Femur (tissue), 1 donor: ENCODE data around the gene B2M.
"Not testable (repeated sequence)": the region's sequence is repeated elsewhere in the genome, so short reads cannot be mapped to it uniquely, and the experiment has no call there.

Experiments
- DNase-seq: peaks from one replicate; pipeline ENCODE4 v3.0.0-alpha.2; 2017

The B2M gene

GRCh38 chr15:44726568-44727484 lies 15.5 kb downstream of the B2M start:
- peak; percentile 39 for DNase-seq

GRCh38 chr15:44727485-44728231 lies 16.3 kb downstream of the B2M start:
- DNase-seq, result no peak

GRCh38 chr15:44728232-44728575 lies 16.9 kb downstream of the B2M start:
- DNase-seq, result not testable (repeated sequence)

DNA sequence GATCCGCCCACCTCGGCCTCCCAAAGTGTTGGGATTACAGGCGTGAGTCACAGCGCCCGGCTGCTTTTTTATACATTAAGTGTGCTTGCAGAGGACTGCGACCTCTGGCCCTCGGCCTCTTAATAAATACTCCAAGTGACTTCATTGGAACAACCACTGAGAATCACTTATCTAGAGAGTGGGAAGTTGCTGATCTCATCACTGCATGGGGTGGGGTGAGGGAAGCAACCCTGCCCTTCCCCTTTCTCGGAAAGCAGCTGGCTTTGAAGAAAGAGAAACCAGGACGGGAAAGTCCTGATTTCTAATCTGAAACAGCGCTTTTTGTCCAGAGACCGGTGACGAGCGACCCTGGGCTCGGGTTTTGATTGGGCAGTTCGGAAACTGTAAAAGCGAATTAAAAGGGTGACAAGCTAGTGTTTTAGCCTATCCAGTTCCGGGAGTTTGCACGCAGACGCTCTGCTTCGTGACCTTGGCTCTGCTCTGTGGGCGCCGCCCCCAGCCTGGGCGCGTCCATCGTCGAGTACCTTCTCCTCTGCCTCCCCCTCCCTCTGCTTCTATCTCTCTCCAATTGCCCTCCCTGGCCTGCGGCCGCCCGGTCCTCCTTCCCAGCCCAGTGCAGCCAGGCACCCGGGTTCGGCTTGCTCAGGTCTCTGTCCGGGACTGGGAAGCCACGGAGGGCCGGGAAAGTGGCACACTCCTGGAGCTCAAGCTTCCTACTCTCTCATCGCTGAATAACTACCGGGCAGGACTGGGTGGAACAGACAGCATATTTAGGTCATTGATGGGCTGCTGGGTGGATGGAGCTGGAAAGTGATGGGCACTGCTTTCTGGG lies 17.5 kb downstream of the B2M start:
- DNase-seq, result peak; percentile 99

GRCh38 chr15:44729408-44730127 lies 18.3 kb downstream of the B2M start:
- no peak for DNase-seq

DNA sequence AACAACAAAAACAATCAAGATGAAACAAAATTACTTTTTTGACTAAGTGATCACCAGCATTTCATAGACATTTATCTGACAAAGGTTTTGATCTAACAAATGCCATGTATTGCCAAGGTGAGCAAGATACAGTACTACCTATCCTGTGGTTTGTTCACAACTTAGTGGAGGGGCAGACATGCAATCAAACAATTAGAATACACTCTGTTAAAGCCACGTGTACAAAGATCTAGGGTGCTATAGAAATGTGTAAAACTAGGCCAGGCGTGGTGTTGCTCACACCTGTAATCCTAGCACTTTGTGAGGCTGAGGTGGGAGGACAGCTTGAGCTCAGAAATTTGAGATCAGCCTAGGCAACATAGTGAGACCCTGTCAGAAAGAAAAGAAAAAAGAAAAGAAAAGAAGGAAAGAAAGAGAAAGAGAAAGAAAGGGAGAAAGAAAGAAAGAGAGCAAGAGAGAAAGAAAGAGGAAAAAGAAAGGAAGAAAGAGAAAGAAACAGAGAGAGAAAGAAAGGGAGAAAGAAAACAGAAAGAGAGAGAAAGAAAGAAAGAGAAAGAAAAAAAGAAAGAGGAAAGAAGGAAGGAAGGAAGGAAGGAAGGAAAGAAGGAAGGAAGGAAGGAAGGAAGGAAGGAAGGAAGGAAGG lies 23.6 kb downstream of the B2M start:
- no peak for DNase-seq

- DNase-seq, result no peak
These were observed 24.3 kb downstream of the B2M start for GRCh38 chr15:44735482-44736180.

- no peak for DNase-seq
These were observed 25.0 kb downstream of the B2M start, which contains the start of gene TRIM69 for GRCh38 chr15:44736181-44736765. TRIM69 (plus strand) TSS chr15:44736528; CDS start chr15:44736705, 177 bp downstream.

DNA sequence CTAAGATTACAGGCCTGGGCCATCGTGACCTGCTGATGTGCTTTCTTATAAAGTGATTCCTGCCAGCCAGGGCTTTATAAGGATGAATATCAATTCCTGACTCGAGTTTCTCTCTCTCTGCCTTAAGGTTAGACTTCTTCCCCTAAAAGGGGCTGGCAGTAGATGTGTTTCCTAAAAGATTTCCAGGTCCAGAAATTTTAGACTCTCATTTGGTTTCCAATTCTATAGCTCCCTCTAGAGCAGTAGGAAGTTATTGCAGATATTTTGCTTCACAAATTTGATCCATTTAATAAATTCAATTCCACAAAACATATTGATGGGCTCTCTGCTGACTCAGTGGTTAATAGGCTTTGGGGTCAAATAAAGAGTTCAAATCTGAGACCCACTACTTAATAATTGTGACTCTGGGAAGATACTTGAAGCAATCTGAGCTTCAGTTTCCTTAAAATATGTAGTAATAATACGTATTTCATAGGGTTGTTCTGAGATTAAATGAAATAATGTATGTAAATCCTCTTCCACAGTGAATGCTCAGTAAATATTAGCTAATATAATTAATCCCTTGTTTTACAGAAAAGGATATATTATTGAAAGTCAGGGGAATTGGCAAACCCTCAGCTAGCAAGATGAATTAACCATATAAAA lies 27.1 kb downstream of the B2M start:
- DNase-seq, result no peak

DNA sequence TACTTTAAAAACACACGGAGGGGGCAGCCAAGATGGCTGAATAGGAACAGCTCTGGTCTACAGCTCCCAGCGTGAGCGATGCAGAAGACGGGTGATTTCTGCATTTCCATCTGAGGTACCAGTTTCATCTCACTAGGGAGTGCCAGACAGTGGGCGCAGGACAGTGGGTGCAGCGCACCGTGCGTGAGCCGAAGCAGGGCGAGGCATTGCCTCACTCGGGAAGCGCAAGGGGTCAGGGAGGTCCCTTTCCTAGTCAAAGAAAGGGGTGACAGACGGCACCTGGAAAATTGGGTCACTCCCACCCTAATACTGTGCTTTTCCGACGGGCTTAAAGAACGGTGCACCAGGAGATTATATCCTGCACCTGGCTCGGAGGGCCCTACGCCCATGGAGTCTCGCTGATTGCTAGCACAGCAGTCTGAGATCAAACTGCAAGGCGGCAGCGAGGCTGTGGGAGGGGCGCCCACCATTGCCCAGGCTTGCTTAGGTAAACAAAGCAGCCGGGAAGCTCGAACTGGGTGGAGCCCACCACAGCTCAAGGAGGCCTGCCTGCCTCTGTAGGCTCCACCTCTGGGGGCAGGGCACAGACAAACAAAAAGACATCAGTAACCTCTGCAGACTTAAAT lies 28.0 kb downstream of the B2M start:
- not testable (repeated sequence) for DNase-seq

DNA sequence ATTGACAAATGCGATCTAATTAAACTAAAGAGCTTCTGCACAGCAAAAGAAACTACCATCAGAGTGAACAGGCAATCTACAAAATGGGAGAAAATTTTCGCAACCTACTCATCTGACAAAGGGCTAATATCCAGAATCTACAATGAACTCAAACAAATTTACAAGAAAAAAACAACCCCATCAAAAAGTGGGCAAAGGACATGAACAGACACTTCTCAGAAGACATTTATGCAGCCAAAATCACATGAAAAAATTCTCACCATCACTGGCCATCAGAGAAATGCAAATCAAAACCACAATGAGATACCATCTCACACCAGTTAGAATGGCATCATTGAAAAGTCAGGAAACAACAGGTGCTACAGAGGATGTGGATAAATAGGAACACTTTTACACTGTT lies 32.1 kb downstream of the B2M start:
- DNase-seq, result not testable (repeated sequence)

DNA sequence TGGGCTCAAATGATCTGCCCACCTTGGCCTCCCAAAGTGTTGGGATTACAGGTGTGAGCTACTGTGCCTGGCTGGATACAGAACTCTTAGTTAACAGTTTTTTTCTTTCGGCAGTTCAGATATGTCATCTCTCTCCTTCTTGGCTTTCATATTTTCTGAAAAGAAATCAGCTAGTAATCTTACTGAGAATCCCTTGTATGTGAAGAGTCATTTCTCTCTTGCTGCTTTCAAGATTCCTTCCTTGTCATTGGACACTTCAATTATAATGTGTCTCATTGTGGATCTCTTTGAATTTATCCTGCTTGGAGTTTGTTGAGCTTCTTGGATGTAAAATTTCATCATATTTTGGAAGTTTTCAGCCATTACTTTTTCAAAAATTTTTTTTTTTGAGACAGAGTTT lies 42.0 kb downstream of the B2M start:
- DNase-seq, result no peak

GRCh38 chr15:44763187-44763586 lies 51.9 kb downstream of the B2M start:
- no peak for DNase-seq

DNA sequence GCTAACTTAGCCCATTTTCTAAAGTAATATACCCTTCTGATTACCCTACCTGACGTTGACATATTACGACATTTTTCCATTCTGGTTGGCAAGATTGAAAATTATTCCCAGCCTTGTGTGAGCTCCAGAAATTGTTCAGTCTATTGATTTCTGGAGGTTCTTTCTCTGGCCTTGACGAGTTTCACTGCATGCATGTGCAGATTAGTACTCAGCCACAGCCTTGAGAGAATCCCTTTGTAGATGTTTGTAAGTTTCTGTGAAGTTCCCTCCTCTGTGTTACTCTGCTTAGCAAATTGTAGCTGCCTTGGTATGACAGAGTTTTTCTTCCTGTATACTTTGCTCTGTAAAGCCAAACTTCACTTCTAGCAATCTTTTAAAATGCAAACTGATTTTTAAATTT lies 52.5 kb downstream of the B2M start:
- no peak for DNase-seq

DNA sequence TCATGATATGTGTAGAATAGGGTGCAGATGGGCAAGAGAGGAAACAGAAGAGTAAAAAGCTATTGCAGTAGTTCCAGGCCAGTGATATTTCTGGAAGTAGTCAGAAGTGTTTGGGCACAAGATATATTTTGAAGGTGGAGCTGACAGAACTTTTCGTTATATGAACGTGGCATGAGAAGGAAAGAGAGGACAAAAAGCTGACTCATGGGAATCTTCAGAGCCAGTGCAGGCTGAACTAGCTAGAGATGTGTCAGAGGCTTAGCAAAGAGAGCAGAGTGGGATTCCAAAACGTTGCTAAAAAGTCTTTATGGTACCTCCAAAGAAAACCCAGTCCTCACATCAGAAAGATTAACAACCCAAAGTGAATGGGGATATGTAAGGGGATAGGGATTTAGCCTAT lies 53.7 kb downstream of the B2M start:
- DNase-seq, result no peak
